SK-N-SH (cell line): ENCODE measurements around the gene SLC6A11. TPM values are rescaled to one million over a fixed set of nuclear protein-coding genes. Genes with fewer than 3 reads are reported as not detected.

Experiments
- CTCF ChIA-PET: fragments of 300-600, 350-600 bp; formaldehyde crosslinking; extraction: SDS; loops from one replicate; lab custom pipeline; 2021; lab: Yijun Ruan, JAX
- POLR2A ChIA-PET: fragments of 350-600 bp; sonication (Branson Sonifier 250); formaldehyde crosslinking; extraction: SDS; loops from one replicate; lab custom pipeline; 2020; ENCODE audit warnings: antibody characterized with exemption, inconsistent platforms; lab: Yijun Ruan, JAX
- DNase-seq: peaks from one replicate; pipeline ENCODE4 v3.0.0; 2012
- H2AFZ ChIP-seq: fragments of 200-600 bp; sonication (generic); 2 replicates; pipeline ENCODE4 v1.8.1; 2016; ENCODE audit warnings: antibody characterized with exemption, mild to moderate bottlenecking, low read depth
- H3F3A ChIP-seq: fragments of 200-600 bp; sonication (generic); replicated peaks from 2 replicates; pipeline ENCODE3; 2016; ENCODE audit warnings: antibody characterized with exemption, mild to moderate bottlenecking; ENCODE audit not compliant: insufficient read depth
- H3K27ac ChIP-seq, 2 experiments: fragments of 200-500 bp in 1 of 2; fragments of 200-600 bp in 1 of 2; sonication (Bioruptor generic) in 1 of 2; sonication (generic), shearing (Covaris generic) in 1 of 2; 2 replicates each; pipeline versions ENCODE4 v1.5.1 to v1.6.1; 2014 to 2016; ENCODE audit warnings: low read depth in 2 of 2, inconsistent platforms in 1 of 2, low read length in 1 of 2, mild to moderate bottlenecking in 1 of 2, mixed read lengths in 1 of 2
- H3K27me3 ChIP-seq: fragments of 200-600 bp; sonication (generic), shearing (Covaris generic); 2 replicates; pipeline ENCODE4 v1.6.1; 2016; ENCODE audit warnings: mixed run types; ENCODE audit not compliant: insufficient read depth
- H3K36me3 ChIP-seq, 2 experiments: fragments of 200-500 bp in 1 of 2; fragments of 200-600 bp in 1 of 2; sonication (Bioruptor generic) in 1 of 2; sonication (generic) in 1 of 2; replicated peaks in 1 of 2; 2 replicates each; pipeline versions ENCODE3 to v1.5.1; 2014 to 2016; ENCODE audit warnings: low read length in 1 of 2, mild to moderate bottlenecking in 1 of 2; ENCODE audit not compliant: insufficient read depth in 2 of 2, control insufficient read depth in 1 of 2
- H3K4me1 ChIP-seq, 2 experiments: fragments of 200-500 bp in 1 of 2; fragments of 200-600 bp in 1 of 2; sonication (Bioruptor generic) in 1 of 2; sonication (generic), shearing (Covaris generic) in 1 of 2; 2 replicates each; pipeline versions ENCODE4 v1.5.1 to v1.6.1; 2014 to 2016; ENCODE audit warnings: low read depth in 1 of 2, low read length in 1 of 2, mixed run types in 1 of 2; ENCODE audit not compliant: insufficient read depth in 2 of 2, control insufficient read depth in 1 of 2
- H3K4me2 ChIP-seq: fragments of 200-600 bp; sonication (generic), shearing (Covaris generic); 2 replicates; pipeline ENCODE4 v1.6.1; 2017; ENCODE audit warnings: mixed run types
- H3K4me3 ChIP-seq, 2 experiments: fragments of 200-500 bp in 1 of 2; fragments of 200-600 bp in 1 of 2; sonication (Bioruptor generic) in 1 of 2; sonication (generic), shearing (Covaris generic) in 1 of 2; 2 replicates each; pipeline versions ENCODE4 v1.5.1 to v1.8.1; 2014 to 2016; ENCODE audit warnings: low read depth in 2 of 2, inconsistent platforms in 1 of 2, low read length in 1 of 2, mild to moderate bottlenecking in 1 of 2, mixed read lengths in 1 of 2, moderate library complexity in 1 of 2
- H3K79me2 ChIP-seq: fragments of 200-600 bp; sonication (generic); 2 replicates; pipeline ENCODE4 v1.8.1; 2017; ENCODE audit warnings: mild to moderate bottlenecking; ENCODE audit not compliant: insufficient read depth
- H3K9ac ChIP-seq: fragments of 200-600 bp; sonication (generic); 2 replicates; pipeline ENCODE4 v1.6.1; 2017; ENCODE audit warnings: mixed run types
- H3K9me2 ChIP-seq: fragments of 200-600 bp; sonication (generic); 2 replicates; pipeline ENCODE4 v1.6.1; 2017; ENCODE audit warnings: mixed run types
- H3K9me3 ChIP-seq: fragments of 200-600 bp; sonication (generic); 2 replicates; pipeline ENCODE4 v1.6.1; 2017; ENCODE audit warnings: mixed run types, mild to moderate bottlenecking, moderate library complexity
- H4K20me1 ChIP-seq: fragments of 200-600 bp; sonication (generic); 2 replicates; pipeline ENCODE4 v1.6.1; 2017; ENCODE audit warnings: mild to moderate bottlenecking, mixed run types; ENCODE audit not compliant: insufficient read depth
- CHD2 ChIP-seq: fragments of 150-350 bp; IDR thresholded peaks from 2 replicates; pipeline ENCODE4 v1.6.1; 2018; ENCODE audit warnings: low read length; ENCODE audit not compliant: partially characterized antibody
- CTCF ChIP-seq: fragments of 200-600 bp; sonication (generic); IDR thresholded peaks from 2 replicates; pipeline ENCODE4 v1.6.1; 2017; ENCODE audit warnings: antibody characterized with exemption, mild to moderate bottlenecking, moderate library complexity
- EZH2phosphoT487 ChIP-seq: fragments of 200-600 bp; sonication (generic); IDR thresholded peaks from 2 replicates; pipeline ENCODE4 v1.6.1; 2017; ENCODE audit warnings: low read depth, mixed run types, mild to moderate bottlenecking, antibody characterized with exemption, moderate library complexity, borderline replicate concordance
- FOSL2 ChIP-seq: IDR thresholded peaks from 2 replicates; pipeline ENCODE4 v1.4.0; 2012; ENCODE audit warnings: low read depth, mild to moderate bottlenecking, moderate library complexity, borderline replicate concordance
- FOXJ3 ChIP-seq: sonication (generic); formaldehyde crosslinking; IDR thresholded peaks from 2 replicates; pipeline ENCODE4 v1.5.1; 2020; ENCODE audit warnings: mild to moderate bottlenecking, missing genetic modification reagents
- GABPA ChIP-seq: IDR thresholded peaks from 2 replicates; pipeline ENCODE4 v1.4.0; 2012; ENCODE audit warnings: low read depth, mild to moderate bottlenecking
- GATA2 ChIP-seq: sonication (generic); formaldehyde crosslinking; IDR thresholded peaks from 2 replicates; pipeline ENCODE4 v1.5.0; 2020; ENCODE audit warnings: mild to moderate bottlenecking, missing genetic modification reagents
- IRF3 ChIP-seq: fragments of 150-350 bp; IDR thresholded peaks from 2 replicates; pipeline ENCODE4 v1.6.1; 2016; ENCODE audit warnings: mild to moderate bottlenecking, low read depth, low read length
- MEF2A ChIP-seq: IDR thresholded peaks from 2 replicates; pipeline ENCODE4 v1.4.0; 2012; ENCODE audit warnings: low read depth, borderline replicate concordance
- MXI1 ChIP-seq: IDR thresholded peaks from 2 replicates; pipeline ENCODE4 v1.6.1; 2012; ENCODE audit warnings: mild to moderate bottlenecking, low read depth, low read length, improper control_type of control experiment
- NFIC ChIP-seq: IDR thresholded peaks from 2 replicates; pipeline ENCODE4 v1.4.0; 2012; ENCODE audit warnings: borderline replicate concordance
- NRF1 ChIP-seq: IDR thresholded peaks from 2 replicates; pipeline ENCODE4 v1.6.1; 2012; ENCODE audit warnings: low read depth, mild to moderate bottlenecking, low read length
- PBX3 ChIP-seq: IDR thresholded peaks from 2 replicates; pipeline ENCODE4; 2012
- RAD21 ChIP-seq: IDR thresholded peaks from 2 replicates; pipeline ENCODE4 v1.6.1; 2012; ENCODE audit warnings: mild to moderate bottlenecking, low read length
- RCOR1 ChIP-seq: fragments of 150-350 bp; IDR thresholded peaks from 2 replicates; pipeline ENCODE4 v1.6.1; 2017; ENCODE audit warnings: antibody characterized with exemption, low read length
- RFX5 ChIP-seq: IDR thresholded peaks from 2 replicates; pipeline ENCODE4 v1.6.1; 2012; ENCODE audit warnings: mild to moderate bottlenecking, improper control_type of control experiment, low read length
- SIN3A ChIP-seq: IDR thresholded peaks from 2 replicates; pipeline ENCODE4 v1.6.1; 2012; ENCODE audit warnings: low read depth, mild to moderate bottlenecking, low read length, moderate library complexity, borderline replicate concordance
- ZBTB33 ChIP-seq: IDR thresholded peaks from 2 replicates; pipeline ENCODE4 v1.4.0; 2012; ENCODE audit warnings: low read depth, borderline replicate concordance
- WGBS: methylation state at CpG from one replicate; pipeline ENCODE4 v1.1.6; 2017; ENCODE audit warnings: low lambda C conversion rate; 5-methylcytosine and 5-hydroxymethylcytosine counted together
- polyA plus RNA-seq, 3 experiments: library from polyadenylated mRNA; depleted of rRNA; stranded (reverse); fragments of >200 nt; gene quantifications; 2 replicates each; pipeline ENCODE4 v1.2.3, GENCODE V29; 2012

SLC6A11 gene
- polyA plus RNA-seq, 1 of the 3 experiments (the other 2 are of a cell fraction), result 0.03 TPM

- CTCF ChIA-PET, result interaction anchor here (0.6 to 12.7 kb wide), 47 partner anchors 8 to 602 kb away, joined by 3 to 281 read pairs (median 4); partner anchors contain the start of gene SLC6A1
- H3K4me2 ChIP-seq, result no peak overlapping the region
- H3K27ac ChIP-seq, result no peak overlapping the region
- POLR2A ChIA-PET, result interaction anchor here (1.4 kb wide), 1 partner anchor 115 kb away, joined by 6 read pairs; no protein-coding TSS in a partner anchor
- no peak for DNase-seq
- no peak overlapping the region for H3K9ac ChIP-seq
- no peaks in the 10 kb centered on the region for H3K9me3 ChIP-seq
- no peaks in the 10 kb centered on the region for H3K36me3 ChIP-seq
- no peak overlapping the region for H3K4me3 ChIP-seq
- no peaks in the 10 kb centered on the region for H3K27me3 ChIP-seq
- H3K79me2 ChIP-seq, result no peaks in the 10 kb centered on the region
- no peak for TF ChIP-seq PBX3
- no peak for TF ChIP-seq GATA2
- no peak for TF ChIP-seq FOXJ3
- no peak for TF ChIP-seq CHD2
- TF ChIP-seq RAD21, result no peak
- no peak for TF ChIP-seq FOSL2
- no peak for TF ChIP-seq NRF1
- TF ChIP-seq MXI1, result no peak
- no peak for TF ChIP-seq GABPA
- no peak for TF ChIP-seq CTCF
- TF ChIP-seq RFX5, result no peak
- no peak for TF ChIP-seq IRF3
- TF ChIP-seq SIN3A, result no peak
- no peak for TF ChIP-seq EZH2phosphoT487
- TF ChIP-seq NFIC, result no peak
- no peak for TF ChIP-seq RCOR1
- TF ChIP-seq MEF2A, result no peak
- no peak for TF ChIP-seq ZBTB33
- TF ChIP-seq, all 33 proteins: peak for 0
- Histone ChIP-seq H3K4me1 (peaks cover 0 to 2% of the 10 kb centered on the region in 2 experiments; a peak in 1 of 4 replicates), H2AFZ (no peak overlapping the region), H3F3A (no peaks in the 10 kb centered on the region), H4K20me1 (no peaks in the 10 kb centered on the region), H3K9me2 (no peaks in the 10 kb centered on the region)
- 62% methylated on average over 8 of the region's 8 CpGs for WGBS
Observed at GRCh38 chr3:10944866-10945265, 128.8 kb downstream of the SLC6A11 start.
